Spleen (tissue), 11 donors: ENCODE measurements around the gene SPDYE3. TPM values are rescaled to one million over a fixed set of nuclear protein-coding genes. Genes with fewer than 3 reads are reported as not detected.
A peak's percentile ranks its signal among the peaks of the same experiment; 100 is the strongest.
"Not testable (repeated sequence)": the region's sequence is repeated elsewhere in the genome, so short reads cannot be mapped to it uniquely, and the experiment has no call there.

Experiments used
- DNase-seq: peaks from one replicate; pipeline ENCODE4 v3.0.0-alpha.2; 2020
- H3K27ac ChIP-seq, 8 donors: fragments of 200-600 bp; sonication (generic) in 7 of 8; 1 replicate in 4 of 8; 2 replicates in 4 of 8; pipeline versions ENCODE4 v1.5.0 to v1.8.0; 2016 to 2021; ENCODE audit warnings: inconsistent platforms in 4 of 8, mild to moderate bottlenecking in 4 of 8, moderate library complexity in 1 of 8
- H3K27me3 ChIP-seq, 7 donors: fragments of 200-600 bp; sonication (generic) in 6 of 7; replicated peaks in 1 of 7; 1 replicate in 4 of 7; 2 replicates in 3 of 7; pipeline versions ENCODE4 v1.5.0 to v1.8.0; 2016 to 2021; ENCODE audit warnings: inconsistent platforms in 3 of 7, mild to moderate bottlenecking in 1 of 7
- H3K36me3 ChIP-seq, 6 donors: fragments of 200-600 bp; sonication (generic) in 5 of 6; 1 replicate in 4 of 6; 2 replicates in 2 of 6; pipeline versions ENCODE4 v1.5.0 to v1.8.0; 2016 to 2021; ENCODE audit warnings: inconsistent platforms in 2 of 6
- H3K4me1 ChIP-seq, 6 donors: fragments of 200-600 bp; sonication (generic) in 5 of 6; 1 replicate in 3 of 6; 2 replicates in 3 of 6; pipeline versions ENCODE4 v1.5.0 to v1.8.0; 2016 to 2021; ENCODE audit warnings: inconsistent platforms in 3 of 6
- H3K4me3 ChIP-seq, 8 donors: fragments of 200-600 bp; sonication (generic) in 7 of 8; 1 replicate in 4 of 8; 2 replicates in 4 of 8; pipeline versions ENCODE4 v1.5.0 to v1.8.0; 2016 to 2021; ENCODE audit warnings: inconsistent platforms in 4 of 8, mild to moderate bottlenecking in 4 of 8, moderate library complexity in 2 of 8
- H3K9me3 ChIP-seq, 8 donors: fragments of 200-600 bp; sonication (generic) in 7 of 8; 1 replicate in 4 of 8; 2 replicates in 4 of 8; pipeline versions ENCODE4 v1.5.0 to v1.8.0; 2016 to 2021; ENCODE audit warnings: inconsistent platforms in 4 of 8
- WGBS, 5 donors: extraction: QIAGEN DNeasy Blood & Tissue Kit in 3 of 5; methylation state at CpG; one replicate each; pipeline versions ENCODE4 v1.1.5 to v1.1.7; 2013 to 2018; 5-methylcytosine and 5-hydroxymethylcytosine counted together
- intact Hi-C: fragments of 100-400 bp; cut with DNase I; formaldehyde crosslinking; loops from one replicate; pipeline ENCODE4 v1.15.0; 2023; ENCODE audit warnings: low total_unique reads
- polyA plus RNA-seq, 3 donors: library from polyadenylated mRNA; stranded (reverse); fragments of 200-250 nt; gene quantifications; one replicate each; pipeline ENCODE4 v1.2.1, GENCODE V29; 2013
- total RNA-seq, 7 donors: library from RNA; depleted of rRNA in 3 of 7; stranded (reverse); fragments of >200 nt in 3 of 7; fragmentation: NEBNext Ultra II Directional in 4 of 7; extraction: Animal tissue kit (Norgen Biotek cat#: 25700) in 4 of 7; gene quantifications; one replicate each; pipeline versions ENCODE4 v1.1.0 to v1.2.1, GENCODE V29; 2016 to 2021
- donor health status: healthy with polysubstance abuse.
- donor health status: DM: no; HTN: no; CAD: no; lungs with moderate emphysema.
- donor health status: DM: no; HTN: no; CAD: no.
- donor health status: Bipolar disorder and iron deficiency.
- donor health status: healthy.
- donor health status: DM: no; HTN: no; CAD: no.
- donor health status: DM: yes; HTN: yes; CAD: no.

Gene SPDYE3
- total and polyA plus RNA-seq, 10 donors, result 0.09 to 0.22 (median 0.15) TPM; not detected in 7

- H3K36me3 ChIP-seq, intact Hi-C loops, DNase-seq, H3K27ac ChIP-seq, H3K4me1 ChIP-seq, H3K4me3 ChIP-seq, H3K9me3 ChIP-seq, H3K27me3 ChIP-seq: not testable (repeated sequence)
- WGBS, 5 donors, result 91 to 100% (median 97%) methylated on average over 1 of the region's 1 CpG
Measured at GRCh38 chr7:100292162-100292561, 15.3 kb upstream of the SPDYE3 start.

- H3K27ac ChIP-seq, result peak overlapping the region in 1 of 8 donors; percentile 35
- H3K9me3 ChIP-seq, H3K36me3 ChIP-seq, H3K4me3 ChIP-seq, H3K27me3 ChIP-seq, intact Hi-C loops, H3K4me1 ChIP-seq, DNase-seq: not testable (repeated sequence)
- 78 to 94% (median 84%) methylated on average over 9 of the region's 9 CpGs for WGBS, 5 donors
Measured at GRCh38 chr7:100295269-100295668, 12.2 kb upstream of the SPDYE3 start.

DNA sequence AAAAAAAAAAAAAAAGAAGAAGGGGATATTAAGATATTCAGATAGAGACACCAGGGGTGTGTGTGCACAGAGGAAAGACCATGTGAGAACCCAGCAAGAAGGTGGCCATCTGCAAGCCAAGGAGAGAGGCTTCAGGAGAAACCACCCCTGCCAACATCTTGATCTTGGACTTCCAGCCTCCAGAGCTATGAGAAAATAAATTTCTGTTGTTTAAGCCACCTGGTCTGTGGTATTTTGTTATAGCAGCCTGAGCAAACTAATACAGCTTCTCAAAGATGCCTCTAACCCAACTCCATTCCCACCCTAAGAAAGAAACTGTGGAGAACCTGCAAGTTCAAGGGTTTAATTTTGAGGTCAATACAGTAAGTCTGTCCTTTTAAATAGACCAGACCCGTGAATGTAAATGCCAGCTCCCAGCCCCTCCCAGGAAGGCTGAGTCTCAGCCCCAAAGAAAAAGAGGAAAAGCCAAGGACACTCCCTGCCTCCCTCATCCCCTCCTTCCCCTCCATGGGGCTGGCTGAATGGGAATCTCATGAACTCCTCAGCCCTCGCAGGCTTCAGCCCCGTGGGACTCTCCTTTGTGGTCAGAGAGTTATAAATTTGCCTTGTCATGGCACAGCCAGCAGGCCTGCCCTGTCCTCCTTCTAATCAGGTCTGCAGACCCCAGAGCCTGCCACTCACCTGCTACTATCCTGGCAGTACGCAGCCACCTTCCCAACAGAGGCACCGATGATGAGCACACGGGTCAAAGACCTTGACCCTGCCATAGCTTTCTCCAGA is 9.5 kb upstream of the SPDYE3 start:
- H3K9me3 ChIP-seq, H3K36me3 ChIP-seq, H3K27ac ChIP-seq, H3K27me3 ChIP-seq, H3K4me1 ChIP-seq, intact Hi-C loops, H3K4me3 ChIP-seq, DNase-seq: not testable (repeated sequence)
- 59 to 92% (median 82%) methylated on average over 4 to 6 of the region's 6 CpGs for WGBS, 5 donors

- H3K27me3 ChIP-seq, H3K36me3 ChIP-seq, intact Hi-C loops, H3K4me3 ChIP-seq, H3K27ac ChIP-seq, DNase-seq, H3K9me3 ChIP-seq, H3K4me1 ChIP-seq: not testable (repeated sequence)
- 80 to 88% (median 87%) methylated on average over 6 to 7 of the region's 7 CpGs for WGBS, 5 donors
Measured at GRCh38 chr7:100298632-100298895, 8.9 kb upstream of the SPDYE3 start.

DNA sequence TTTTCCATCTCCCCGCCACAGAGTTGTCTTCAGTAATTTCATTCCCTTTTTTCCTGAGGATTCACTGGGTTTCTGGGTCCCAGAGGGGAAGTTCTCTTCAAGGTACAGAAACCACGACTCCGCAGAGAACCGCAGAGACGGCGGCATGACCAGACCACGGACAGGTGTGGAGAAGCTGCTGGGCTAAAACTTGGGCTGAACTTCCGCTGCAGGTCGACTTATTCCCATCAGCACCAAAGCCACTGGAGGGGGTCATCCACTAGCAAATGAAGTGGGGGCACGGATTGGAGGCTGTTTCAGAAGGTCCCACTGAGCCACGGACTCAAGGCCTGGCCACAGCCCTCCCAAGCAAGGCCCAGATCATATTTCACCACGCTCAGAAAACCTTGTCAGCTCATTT is 3.0 kb upstream of the SPDYE3 start:
- H3K27me3 ChIP-seq, H3K27ac ChIP-seq, H3K9me3 ChIP-seq, H3K4me3 ChIP-seq, intact Hi-C loops, H3K4me1 ChIP-seq: not testable (repeated sequence)
- WGBS, 5 donors, result 67 to 92% (median 70%) methylated on average over 7 to 11 of the region's 12 CpGs
- H3K36me3 ChIP-seq, result peaks cover 0 to 16% (median 0%) of the 10 kb centered on the region in 6 donors
- peak; percentile 19 for DNase-seq

DNA sequence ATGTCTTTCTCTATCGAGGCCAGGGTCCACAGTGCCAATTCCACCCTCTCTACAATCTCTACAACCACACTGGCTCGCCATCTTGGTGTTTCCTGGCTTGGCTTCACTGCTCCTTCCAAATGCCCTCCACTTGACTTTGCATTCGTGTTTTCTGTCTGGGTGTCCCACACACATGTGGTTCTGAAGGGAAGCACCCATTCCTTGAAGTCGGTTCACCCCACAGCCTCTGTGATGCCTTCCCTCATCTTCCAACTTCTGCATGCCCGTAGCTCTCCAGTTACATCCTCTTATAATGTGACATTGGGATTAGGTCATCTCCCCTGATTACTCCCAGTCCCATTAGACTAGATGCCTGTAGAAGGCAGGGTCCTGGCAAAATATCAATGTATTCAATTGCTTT is 10.8 kb downstream of the SPDYE3 start:
- DNase-seq, result peak; percentile 11
- intact Hi-C loops, result not testable (repeated sequence)
- WGBS, 5 donors, result 45 to 71% (median 56%) methylated on average over 3 to 4 of the region's 5 CpGs

GRCh38 chr7:100321648-100322047 is 14.1 kb downstream of the SPDYE3 start:
- peaks cover 0 to 56% (median 13%) of the 10 kb centered on the region in 6 donors for H3K36me3 ChIP-seq
- DNase-seq, H3K9me3 ChIP-seq, H3K4me3 ChIP-seq, H3K27me3 ChIP-seq, intact Hi-C loops, H3K27ac ChIP-seq: not testable (repeated sequence)
- 95 to 98% (median 96%) methylated on average over 1 of the region's 1 CpG for WGBS, 5 donors
- H3K4me1 ChIP-seq, result peaks cover 0 to 10% (median 7%) of the 10 kb centered on the region in 6 donors

More for the DNA sequence above, 10.8 kb downstream of the SPDYE3 start:
- not testable (repeated sequence) for H3K9me3 ChIP-seq, H3K4me3 ChIP-seq, H3K27me3 ChIP-seq
- Histone ChIP-seq H3K36me3 (peaks cover 0 to 24% (median 2%) of the 10 kb centered on the region in 6 donors), H3K27ac (peak overlapping the region in 4 of 8 donors; percentile 15 to 55 (median 52)), H3K4me1 (peaks cover 0 to 10% (median 7%) of the 10 kb centered on the region in 6 donors)

DNA sequence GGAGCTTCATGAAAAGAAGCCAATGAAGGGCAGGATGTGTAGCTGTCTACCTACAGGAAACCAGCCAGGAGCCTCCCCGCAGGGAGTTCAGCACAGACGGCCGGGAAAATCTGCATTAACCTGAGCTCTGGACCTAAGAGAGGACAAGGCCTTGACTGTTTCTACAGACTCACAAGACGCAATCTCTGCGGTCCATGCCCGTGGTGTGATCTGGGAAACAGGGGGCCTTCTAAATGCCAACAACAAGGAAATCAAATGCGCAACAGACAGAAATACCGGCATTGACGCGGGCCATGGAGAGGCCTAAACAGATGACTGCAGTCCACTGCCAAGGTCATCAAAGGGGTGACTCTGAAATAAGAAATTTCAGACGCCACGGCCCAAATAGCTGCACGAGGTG is 16.7 kb downstream of the SPDYE3 start:
- H3K4me3 ChIP-seq, H3K4me1 ChIP-seq, DNase-seq, H3K9me3 ChIP-seq, H3K27me3 ChIP-seq, intact Hi-C loops, H3K27ac ChIP-seq: not testable (repeated sequence)
- peaks cover 0 to 77% (median 23%) of the 10 kb centered on the region in 6 donors for H3K36me3 ChIP-seq
- WGBS, 5 donors, result 78 to 93% (median 88%) methylated on average over 8 to 13 of the region's 13 CpGs

- 69 to 80% (median 73%) methylated on average over 9 of the region's 9 CpGs for WGBS, 5 donors
- H3K27me3 ChIP-seq, H3K27ac ChIP-seq, DNase-seq, H3K4me1 ChIP-seq, H3K4me3 ChIP-seq, H3K9me3 ChIP-seq, intact Hi-C loops: not testable (repeated sequence)
- H3K36me3 ChIP-seq, result peaks cover 0 to 74% (median 25%) of the 10 kb centered on the region in 6 donors
Measured at GRCh38 chr7:100325671-100326070, 18.2 kb downstream of the SPDYE3 start.

DNA sequence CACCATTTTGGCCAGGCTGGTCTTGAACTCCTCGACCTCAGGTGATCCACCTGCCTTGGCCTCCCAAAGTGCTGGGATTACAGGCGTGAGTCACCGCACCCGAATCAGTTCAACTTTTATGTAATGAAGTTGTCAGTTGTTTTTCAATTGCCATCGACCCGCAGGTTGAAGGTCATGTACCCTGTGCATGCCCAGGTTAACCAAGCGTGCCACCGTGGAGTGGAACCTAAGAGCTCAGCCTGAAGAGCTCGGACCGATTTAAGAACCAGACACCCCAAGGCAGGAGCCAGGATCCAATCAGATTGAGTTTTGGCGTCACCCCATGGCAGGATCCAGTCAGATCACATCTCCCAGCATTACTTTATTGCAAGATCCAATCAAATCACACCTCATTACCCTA is 19.4 kb downstream of the SPDYE3 start:
- H3K27me3 ChIP-seq, H3K4me1 ChIP-seq, H3K27ac ChIP-seq, H3K4me3 ChIP-seq, H3K9me3 ChIP-seq, intact Hi-C loops, DNase-seq: not testable (repeated sequence)
- H3K36me3 ChIP-seq, result peaks cover 0 to 79% (median 25%) of the 10 kb centered on the region in 6 donors
- WGBS, 5 donors, result 92 to 100% (median 94%) methylated on average over 5 to 10 of the region's 11 CpGs
